ENCODE data around the gene PTPRA.

The PTPRA gene

DNA sequence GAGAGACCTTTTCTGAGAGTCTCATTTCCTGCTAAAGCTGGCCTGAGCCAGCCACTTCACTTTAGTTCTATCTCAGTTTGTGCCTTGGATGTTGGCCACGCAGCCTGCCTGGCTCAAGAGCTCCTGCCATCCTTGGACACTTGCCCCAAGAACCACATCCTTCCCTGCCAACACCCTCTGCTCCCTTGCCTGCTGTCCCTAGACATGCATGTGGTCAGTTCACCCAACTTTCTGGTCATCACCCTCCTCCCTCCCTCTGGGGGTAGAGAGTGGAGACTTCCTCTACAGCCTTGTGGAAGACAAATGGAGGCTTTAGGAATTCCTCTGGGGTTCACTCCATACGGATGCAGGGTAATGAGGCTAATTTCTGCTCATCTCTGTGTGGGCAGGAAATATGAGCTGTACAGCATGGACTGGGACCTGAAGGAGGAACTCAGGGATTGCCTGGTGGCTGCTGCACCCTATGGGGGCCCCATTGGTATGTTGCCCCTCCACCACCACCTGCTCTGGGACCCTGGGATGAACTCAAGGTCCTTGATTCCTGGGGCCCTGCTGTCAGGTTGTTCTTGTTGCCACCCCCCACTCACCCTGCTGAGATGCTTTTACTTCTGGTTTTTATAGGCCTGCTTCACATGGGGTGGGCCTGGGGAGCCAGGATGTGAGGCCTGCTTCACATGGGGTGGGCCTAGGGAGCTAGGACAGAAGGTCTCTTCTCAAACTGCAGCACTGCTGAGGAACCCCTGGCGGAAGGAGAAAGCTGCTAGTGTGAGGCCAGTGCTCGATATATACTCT, 13.8 kb upstream of the PTPRA start:
- no peak for DNase-seq

- no peak for DNase-seq
Measured at GRCh38 chr20:2864626-2865025, 8.7 kb upstream of the PTPRA start.

DNA sequence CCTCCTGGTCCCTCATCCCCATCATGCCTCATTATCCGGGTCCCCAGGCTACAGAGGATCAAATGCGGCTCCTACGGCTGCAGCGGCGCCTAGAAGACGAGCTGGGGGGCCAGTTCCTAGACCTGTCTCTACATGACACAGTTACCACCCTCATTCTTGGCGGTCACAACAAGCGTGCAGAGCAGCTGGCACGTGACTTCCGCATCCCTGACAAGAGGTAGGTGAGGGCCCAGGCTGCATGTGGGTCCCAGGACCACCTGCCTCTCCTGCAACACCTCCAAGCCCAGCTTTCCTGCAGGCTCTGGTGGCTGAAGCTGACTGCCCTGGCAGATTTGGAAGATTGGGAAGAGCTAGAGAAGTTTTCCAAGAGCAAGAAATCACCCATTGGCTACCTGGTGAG, 8.2 kb upstream of the PTPRA start:
- no peak for DNase-seq

- DNase-seq = no peak
Measured at GRCh38 chr20:2865630-2866029, 7.7 kb upstream of the PTPRA start.

GRCh38 chr20:2866236-2866635, 7.0 kb upstream of the PTPRA start:
- no peak for DNase-seq

DNA sequence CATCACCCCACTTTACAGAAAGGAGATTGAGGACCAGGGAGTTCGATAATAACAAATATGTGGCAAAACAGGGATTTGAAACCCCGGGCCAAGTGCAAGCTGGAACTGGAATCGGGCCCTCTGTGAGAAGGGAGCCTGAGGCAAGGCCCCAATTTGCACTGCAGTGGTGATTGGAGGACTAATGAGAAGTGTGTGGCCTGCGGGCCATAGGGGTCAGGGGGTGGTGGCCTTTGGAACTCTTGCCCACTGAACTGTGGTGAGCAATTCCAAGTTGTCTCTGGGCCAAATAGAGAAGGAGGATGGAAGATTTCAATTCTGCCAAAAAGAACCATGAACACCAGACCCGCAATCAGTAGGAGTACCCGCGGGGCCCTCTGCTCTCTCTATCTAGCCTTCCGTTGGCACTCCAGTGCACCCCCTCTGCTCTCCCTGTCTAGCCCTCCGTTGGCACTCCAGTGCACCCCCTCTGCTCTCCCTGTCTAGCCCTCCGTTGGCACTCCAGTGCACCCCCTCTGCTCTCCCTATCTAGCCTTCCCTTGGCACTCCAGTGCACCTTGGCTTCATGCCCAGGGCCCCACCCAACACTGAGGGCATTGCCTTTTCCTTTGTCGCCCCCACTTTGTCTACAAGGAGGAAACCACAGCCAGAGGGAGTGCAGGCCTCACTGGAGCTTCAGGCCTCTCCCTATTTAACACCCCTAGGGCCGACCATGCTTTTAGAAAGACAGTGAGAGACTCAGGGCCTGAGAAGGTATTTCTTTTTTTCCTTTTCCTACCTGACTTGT, 6.0 kb upstream of the PTPRA start:
- DNase-seq = no peak

DNA sequence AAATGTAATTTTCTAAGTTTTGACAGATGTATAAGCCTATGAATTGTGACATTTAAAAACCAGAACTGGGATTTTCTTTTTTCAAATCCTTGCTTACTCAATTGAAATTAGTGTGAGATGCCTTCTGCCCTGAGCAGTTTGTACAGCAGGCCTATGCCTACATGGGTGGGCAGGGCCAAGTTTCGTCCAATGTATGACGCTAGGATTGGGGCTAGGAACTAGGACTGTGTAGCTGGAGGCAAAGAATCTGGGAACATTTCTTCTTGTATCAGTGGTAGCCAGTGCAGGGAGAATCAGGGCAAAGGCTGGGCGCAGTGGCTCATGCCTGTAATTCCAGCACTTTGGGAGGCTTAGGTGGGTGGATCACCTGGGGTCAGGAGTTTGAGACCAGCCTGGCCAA, 3.9 kb upstream of the PTPRA start:
- DNase-seq = no peak

DNA sequence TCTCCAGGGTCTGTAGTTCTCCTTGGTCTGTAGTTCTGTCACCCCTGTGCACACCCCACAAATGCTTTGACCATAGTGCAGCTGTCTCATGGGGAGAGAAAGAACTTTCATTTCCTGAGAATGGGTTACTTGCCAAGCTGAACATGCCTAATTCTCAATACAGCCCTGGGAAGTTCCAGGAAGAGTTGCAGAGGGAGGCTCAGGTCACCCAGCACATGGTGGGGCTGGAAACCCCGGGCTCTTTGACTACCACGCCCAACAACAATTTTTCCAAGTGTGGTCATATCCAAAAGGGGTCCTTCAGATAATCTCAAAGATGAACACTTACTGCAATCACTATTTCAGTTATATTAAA, 2.2 kb upstream of the PTPRA start:
- DNase-seq = no peak

DNA sequence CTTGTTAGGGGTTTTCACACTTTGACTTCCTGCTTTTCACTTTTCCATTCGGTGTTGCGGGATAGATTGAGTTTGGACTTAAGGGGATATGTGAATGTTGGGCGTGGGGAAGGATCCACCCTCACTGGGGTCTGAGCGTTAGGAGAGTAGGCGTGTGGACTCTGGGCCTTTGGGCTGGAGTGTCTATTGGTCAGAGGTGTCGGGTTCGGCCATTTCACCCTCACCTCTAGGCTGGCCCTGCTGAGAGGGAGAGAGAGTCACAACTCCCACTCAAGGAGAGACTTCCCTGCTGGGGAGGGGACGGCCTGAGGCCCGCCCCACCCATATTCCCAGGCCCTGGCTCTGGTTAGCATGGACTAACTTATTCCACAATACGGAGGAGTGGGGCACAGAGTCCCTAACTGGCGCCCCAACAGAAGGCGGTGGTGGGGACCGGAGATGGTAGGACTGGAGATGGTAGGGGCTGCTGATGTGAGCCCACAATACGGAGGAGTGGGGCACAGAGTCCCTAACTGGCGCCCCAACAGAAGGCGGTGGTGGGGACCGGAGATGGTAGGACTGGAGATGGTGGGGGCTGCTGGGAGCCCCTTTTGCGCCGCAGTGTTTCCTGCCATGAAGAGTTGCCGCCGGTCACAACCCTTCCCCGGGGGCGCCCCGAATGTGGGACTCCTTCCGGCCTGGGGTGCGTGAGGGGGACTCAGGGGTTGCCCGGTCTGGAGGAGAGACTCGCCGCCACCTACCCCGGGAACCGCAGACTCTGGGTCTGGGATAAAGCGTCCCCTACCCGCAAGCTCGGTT, 1.4 kb upstream of the PTPRA start:
- DNase-seq = no peak

DNA sequence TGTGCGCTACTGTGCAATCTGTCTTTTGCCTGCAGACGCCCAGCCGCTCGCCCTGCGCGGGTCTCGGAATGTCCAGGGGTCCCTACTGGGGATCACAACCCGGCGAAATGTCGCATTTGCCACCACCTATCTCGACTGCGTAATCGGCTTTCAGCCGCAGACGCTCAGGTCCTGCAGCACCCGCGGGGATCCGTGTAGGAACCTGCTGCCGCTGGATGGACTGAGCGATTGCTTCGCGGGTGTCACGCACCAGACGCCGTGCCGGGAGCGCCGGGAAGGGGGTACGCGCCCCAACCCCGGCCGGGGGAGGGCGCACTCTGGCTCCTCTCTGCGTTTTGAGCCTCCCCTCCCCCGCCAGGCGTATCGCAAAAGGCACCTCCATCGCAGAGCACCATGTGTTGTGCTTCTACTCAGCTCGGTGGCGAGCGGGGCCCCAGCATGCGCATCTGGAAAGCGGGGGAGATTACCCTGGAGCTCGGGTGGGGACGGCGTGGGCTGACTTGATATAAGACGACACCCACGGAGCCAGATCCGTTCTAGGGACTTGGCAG, 747 bp upstream of the PTPRA start:
- DNase-seq = no peak

DNA sequence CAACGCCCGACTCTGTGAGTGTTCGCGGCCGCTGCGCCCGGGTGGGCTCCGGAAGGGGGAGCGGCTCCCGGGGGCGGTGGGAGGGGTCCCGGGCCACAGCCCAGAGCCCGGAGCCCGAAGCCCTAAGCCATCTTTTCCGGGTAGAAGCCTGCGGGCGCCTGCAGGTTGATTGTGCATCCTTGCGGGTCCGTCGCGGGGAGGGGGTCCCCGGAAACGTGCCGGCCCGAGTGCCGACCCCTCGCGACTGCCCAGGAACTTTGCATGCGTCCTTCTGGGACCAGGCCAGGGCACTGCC, 413 bp downstream of the PTPRA start:
- DNase-seq = no peak

GRCh38 chr20:2874456-2874855, 1.2 kb downstream of the PTPRA start:
- DNase-seq = no peak

DNA sequence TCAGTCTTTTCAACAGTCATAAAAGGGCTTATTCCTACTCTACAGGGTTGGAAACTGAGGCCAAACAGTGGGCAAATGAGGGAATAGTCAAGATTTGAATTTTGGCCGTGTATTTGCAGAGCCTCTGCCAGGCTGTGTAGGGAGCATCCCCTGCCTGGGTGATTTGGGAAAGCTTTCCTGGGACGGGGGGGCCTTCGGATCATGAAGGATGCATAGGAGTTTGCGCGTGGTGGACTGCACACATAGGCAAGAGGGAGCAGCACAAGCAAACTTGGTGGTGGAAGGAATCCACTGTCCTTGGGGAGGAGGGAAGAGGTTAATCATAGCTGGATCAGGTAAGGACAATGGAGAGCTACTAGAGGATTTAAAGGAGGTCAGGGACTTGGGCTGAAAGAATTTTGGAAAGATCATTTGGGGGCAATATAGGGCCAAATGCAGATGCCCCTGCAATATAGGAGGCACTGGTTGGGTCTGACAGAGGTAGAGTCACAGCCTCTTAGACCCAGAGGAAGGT, 2.5 kb downstream of the PTPRA start:
- DNase-seq = no peak

- DNase-seq = no peak
Measured at GRCh38 chr20:2878515-2878914, 5.2 kb downstream of the PTPRA start.

DNA sequence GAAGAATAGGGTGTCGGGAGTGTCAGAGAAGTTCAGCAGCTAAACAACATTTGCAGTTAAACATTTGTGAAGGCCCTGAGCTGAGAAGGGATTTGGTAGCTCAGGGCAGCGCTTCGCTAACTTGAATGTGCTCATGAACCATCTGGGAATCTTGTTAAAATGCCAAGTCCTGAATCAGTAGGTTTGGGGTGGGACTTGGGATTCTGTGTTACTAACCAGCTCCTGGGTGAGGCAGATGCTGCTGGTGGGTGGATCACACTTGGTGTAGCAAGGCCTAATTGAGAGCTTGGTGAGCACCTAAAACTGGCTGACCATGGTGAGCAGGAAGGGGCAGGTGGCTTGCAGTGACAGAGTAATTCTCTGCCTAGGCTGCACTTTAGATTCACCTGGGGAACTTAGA, 5.9 kb downstream of the PTPRA start:
- DNase-seq = no peak

DNA sequence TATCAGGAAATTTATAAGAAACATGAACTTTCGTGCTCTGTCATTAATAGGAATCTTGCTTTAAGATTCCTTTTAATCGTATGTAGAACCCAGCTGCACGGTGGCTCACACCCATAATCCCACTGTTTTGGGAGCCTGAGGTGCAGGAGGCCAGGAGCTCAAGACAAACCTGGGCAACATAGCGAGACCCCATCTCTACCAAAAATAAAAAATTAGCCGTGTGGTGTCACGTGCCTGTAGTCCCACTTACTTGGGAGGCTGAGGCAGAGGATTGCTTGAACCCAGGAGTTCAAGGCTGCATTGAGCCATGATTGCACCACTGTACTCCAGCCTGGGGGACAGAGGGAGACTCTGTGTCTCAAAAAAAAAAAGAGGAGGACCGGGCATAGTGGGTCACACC, 7.4 kb downstream of the PTPRA start:
- DNase-seq = no peak

- no peak for DNase-seq
Measured at GRCh38 chr20:2883726-2884637, 10.7 kb downstream of the PTPRA start.

GRCh38 chr20:2887715-2888114, 14.4 kb downstream of the PTPRA start:
- DNase-seq = no peak

GRCh38 chr20:2888224-2888955, 15.1 kb downstream of the PTPRA start:
- no peak for DNase-seq

- DNase-seq = no peak
Measured at GRCh38 chr20:2889209-2889608, 15.9 kb downstream of the PTPRA start.

GRCh38 chr20:2889797-2890196, 16.5 kb downstream of the PTPRA start:
- DNase-seq = no peak

DNA sequence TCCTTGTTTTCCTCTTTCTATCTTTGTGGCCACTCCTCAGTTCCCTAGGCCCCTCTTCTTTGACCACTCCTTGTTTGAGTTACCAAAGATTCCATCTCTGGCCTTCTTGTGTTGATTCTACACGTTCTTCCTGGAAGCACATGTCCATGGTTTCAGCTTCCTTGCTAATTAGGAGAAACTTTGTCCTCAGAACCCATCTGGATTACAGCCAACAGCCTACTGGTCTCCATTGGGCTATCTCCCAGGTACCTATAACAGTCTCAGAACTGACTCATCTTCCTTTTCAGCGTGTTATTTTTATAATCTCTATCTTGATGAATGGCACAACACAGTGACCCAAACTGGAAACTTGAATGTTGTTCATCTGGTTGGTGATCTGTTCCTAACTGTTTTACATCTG, 17.5 kb downstream of the PTPRA start:
- DNase-seq = no peak
